Measurements from ENCODE around the gene ZNF263.

Gene ZNF263

GRCh38 chr16:3246002-3246401 lies 37.3 kb upstream of the ZNF263 start:
- no peak overlapping the region for H3K27ac ChIP-seq
- TF ChIP-seq ZFX (IDR thresholded peaks at IDR 0.05) (no peak), CTCF (conservative IDR thresholded peaks at IDR 0.05) (no peak)

- H3K27ac ChIP-seq: no peak overlapping the region
- TF ChIP-seq ZFX (IDR thresholded peaks at IDR 0.05): no peak
- TF ChIP-seq CTCF (conservative IDR thresholded peaks at IDR 0.05): no peak
Measured at GRCh38 chr16:3246876-3247275, 36.4 kb upstream of the ZNF263 start.

- TF ChIP-seq ZFX (IDR thresholded peaks at IDR 0.05) (no peak), CTCF (conservative IDR thresholded peaks at IDR 0.05) (no peak)
- H3K27ac ChIP-seq: no peak overlapping the region
Measured at GRCh38 chr16:3248596-3248995, 34.7 kb upstream of the ZNF263 start.

- TF ChIP-seq CTCF (conservative IDR thresholded peaks at IDR 0.05) (no peak), ZFX (IDR thresholded peaks at IDR 0.05) (no peak)
- no peak overlapping the region for H3K27ac ChIP-seq
Measured at GRCh38 chr16:3249020-3249419, 34.3 kb upstream of the ZNF263 start.

GRCh38 chr16:3249451-3249850 lies 33.8 kb upstream of the ZNF263 start:
- no peak overlapping the region for H3K27ac ChIP-seq
- no peak for TF ChIP-seq ZFX (IDR thresholded peaks at IDR 0.05)
- no peak for TF ChIP-seq CTCF (conservative IDR thresholded peaks at IDR 0.05)

- TF ChIP-seq CTCF (conservative IDR thresholded peaks at IDR 0.05): no peak
- no peak for TF ChIP-seq ZFX (IDR thresholded peaks at IDR 0.05)
- H3K27ac ChIP-seq: no peak overlapping the region
Measured at GRCh38 chr16:3252967-3253366, 30.3 kb upstream of the ZNF263 start.

- TF ChIP-seq CTCF (conservative IDR thresholded peaks at IDR 0.05): no peak
- no peak for TF ChIP-seq ZFX (IDR thresholded peaks at IDR 0.05)
- no peak overlapping the region for H3K27ac ChIP-seq
Measured at GRCh38 chr16:3254309-3254708, 29.0 kb upstream of the ZNF263 start.

Data from C4-2B (cell line).